ENCODE measurements around the gene UNC93B1.

UNC93B1 gene

GRCh38 chr11:68044145-68044813, 40.4 kb upstream of the UNC93B1 start:
- no peak for TF ChIP-seq CTCF (IDR thresholded peaks at IDR 0.05; ENCODE audit: unreplicated experiment in 3 of 3)
- no peak overlapping the region for H3K27ac Mint-ChIP-seq
- peaks cover 12% of the 10 kb centered on the region for H3K4me1 Mint-ChIP-seq
- H3K36me3 Mint-ChIP-seq (ENCODE audit: low read depth): no peaks in the 10 kb centered on the region
- no peaks in the 10 kb centered on the region for H3K9me3 Mint-ChIP-seq
- H3K4me3 Mint-ChIP-seq: no peak overlapping the region
- no peaks in the 10 kb centered on the region for H3K27me3 Mint-ChIP-seq (ENCODE audit: low read depth)

- no peak for TF ChIP-seq CTCF (IDR thresholded peaks at IDR 0.05; ENCODE audit: unreplicated experiment in 3 of 3)
- H3K27me3 Mint-ChIP-seq (ENCODE audit: low read depth): no peaks in the 10 kb centered on the region
- H3K27ac Mint-ChIP-seq: peak overlapping the region in 2 of 3 experiments; percentile 58 to 83
- H3K36me3 Mint-ChIP-seq (ENCODE audit: low read depth): no peaks in the 10 kb centered on the region
- no peaks in the 10 kb centered on the region for H3K9me3 Mint-ChIP-seq
- peaks cover 12% of the 10 kb centered on the region for H3K4me1 Mint-ChIP-seq
- H3K4me3 Mint-ChIP-seq: no peak overlapping the region
These were observed 39.6 kb upstream of the UNC93B1 start for GRCh38 chr11:68043349-68044144.

- Mint-ChIP-seq H3K27ac (no peak overlapping the region), H3K4me3 (no peak overlapping the region), H3K27me3 (ENCODE audit: low read depth) (no peaks in the 10 kb centered on the region), H3K36me3 (ENCODE audit: low read depth) (no peaks in the 10 kb centered on the region), H3K9me3 (no peaks in the 10 kb centered on the region), H3K4me1 (peaks cover 12% of the 10 kb centered on the region)
- no peak for TF ChIP-seq CTCF (IDR thresholded peaks at IDR 0.05; ENCODE audit: unreplicated experiment in 3 of 3)
These were observed 39.1 kb upstream of the UNC93B1 start for GRCh38 chr11:68043029-68043348.

- Mint-ChIP-seq H3K27ac (peak overlapping the region in 1 of 3 experiments; percentile 67), H3K9me3 (no peaks in the 10 kb centered on the region), H3K4me1 (peaks cover 12% of the 10 kb centered on the region), H3K27me3 (ENCODE audit: low read depth) (no peaks in the 10 kb centered on the region), H3K4me3 (no peak overlapping the region), H3K36me3 (ENCODE audit: low read depth) (no peaks in the 10 kb centered on the region)
- no peak for TF ChIP-seq CTCF (IDR thresholded peaks at IDR 0.05; ENCODE audit: unreplicated experiment in 3 of 3)
These were observed 38.5 kb upstream of the UNC93B1 start for GRCh38 chr11:68042219-68043028.

GRCh38 chr11:68041617-68042218, 37.8 kb upstream of the UNC93B1 start:
- Mint-ChIP-seq H3K9me3 (no peaks in the 10 kb centered on the region), H3K4me3 (peak overlapping the region in 1 of 3 experiments; percentile 32), H3K4me1 (peaks cover 12% of the 10 kb centered on the region), H3K27me3 (ENCODE audit: low read depth) (no peaks in the 10 kb centered on the region), H3K36me3 (ENCODE audit: low read depth) (no peaks in the 10 kb centered on the region), H3K27ac (peak overlapping the region in 2 of 3 experiments; percentile 27 to 67)
- no peak for TF ChIP-seq CTCF (IDR thresholded peaks at IDR 0.05; ENCODE audit: unreplicated experiment in 3 of 3)
